ENCODE results near the gene POU2F2. TPM values are rescaled to one million over a fixed set of nuclear protein-coding genes. Genes with fewer than 3 reads are reported as not detected.

The POU2F2 gene
- polyA plus RNA-seq, 1 experiment: 2.2 TPM

GRCh38 chr19:42151782-42152684 is 19.8 kb upstream of the POU2F2 start:
- TF ChIP-seq, protein P1, sequence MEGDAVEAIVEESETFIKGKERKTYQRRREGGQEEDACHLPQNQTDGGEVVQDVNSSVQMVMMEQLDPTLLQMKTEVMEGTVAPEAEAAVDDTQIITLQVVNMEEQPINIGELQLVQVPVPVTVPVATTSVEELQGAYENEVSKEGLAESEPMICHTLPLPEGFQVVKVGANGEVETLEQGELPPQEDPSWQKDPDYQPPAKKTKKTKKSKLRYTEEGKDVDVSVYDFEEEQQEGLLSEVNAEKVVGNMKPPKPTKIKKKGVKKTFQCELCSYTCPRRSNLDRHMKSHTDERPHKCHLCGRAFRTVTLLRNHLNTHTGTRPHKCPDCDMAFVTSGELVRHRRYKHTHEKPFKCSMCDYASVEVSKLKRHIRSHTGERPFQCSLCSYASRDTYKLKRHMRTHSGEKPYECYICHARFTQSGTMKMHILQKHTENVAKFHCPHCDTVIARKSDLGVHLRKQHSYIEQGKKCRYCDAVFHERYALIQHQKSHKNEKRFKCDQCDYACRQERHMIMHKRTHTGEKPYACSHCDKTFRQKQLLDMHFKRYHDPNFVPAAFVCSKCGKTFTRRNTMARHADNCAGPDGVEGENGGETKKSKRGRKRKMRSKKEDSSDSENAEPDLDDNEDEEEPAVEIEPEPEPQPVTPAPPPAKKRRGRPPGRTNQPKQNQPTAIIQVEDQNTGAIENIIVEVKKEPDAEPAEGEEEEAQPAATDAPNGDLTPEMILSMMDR (IDR thresholded peaks at IDR 0.05; ENCODE audit: insufficient read depth, low read depth, low read length): no peak
- CTCF ChIA-PET: no interaction called here
- peaks cover 63% of the 10 kb centered on the region for H3K27me3 ChIP-seq (ENCODE audit: control insufficient read depth, insufficient read depth, low read length)

GRCh38 chr19:42150911-42151361 is 18.7 kb upstream of the POU2F2 start:
- POLR2A ChIA-PET: no interaction called here
- Histone ChIP-seq H3K27me3 (ENCODE audit: control insufficient read depth, insufficient read depth, low read length) (peaks cover 62% of the 10 kb centered on the region), H3K36me3 (ENCODE audit: control insufficient read depth, insufficient read depth, low read length) (no peaks in the 10 kb centered on the region), H3K4me3 (ENCODE audit: low read depth, low read length) (no peak overlapping the region)
- DNase-seq (ENCODE audit: low read depth): no peak
- CTCF ChIA-PET: no interaction called here
- TF ChIP-seq, protein P1 (IDR thresholded peaks at IDR 0.05; ENCODE audit: insufficient read depth, low read depth, low read length): no peak

More at GRCh38 chr19:42151782-42152684, 19.8 kb upstream of the POU2F2 start:
- POLR2A ChIA-PET: no interaction called here
- Histone ChIP-seq H3K4me3 (ENCODE audit: low read depth, low read length) (no peak overlapping the region), H3K36me3 (ENCODE audit: control insufficient read depth, insufficient read depth, low read length) (no peaks in the 10 kb centered on the region)
- no peak for DNase-seq (ENCODE audit: low read depth)

GRCh38 chr19:42150364-42150763 is 18.1 kb upstream of the POU2F2 start:
- H3K27me3 ChIP-seq (ENCODE audit: control insufficient read depth, insufficient read depth, low read length): peaks cover 57% of the 10 kb centered on the region
- no peak for DNase-seq (ENCODE audit: low read depth)
- CTCF ChIA-PET: no interaction called here
- TF ChIP-seq, protein P1 (IDR thresholded peaks at IDR 0.05; ENCODE audit: insufficient read depth, low read depth, low read length): no peak
- no peak overlapping the region for H3K4me3 ChIP-seq (ENCODE audit: low read depth, low read length)
- H3K36me3 ChIP-seq (ENCODE audit: control insufficient read depth, insufficient read depth, low read length): no peaks in the 10 kb centered on the region
- POLR2A ChIA-PET: no interaction called here

DNA sequence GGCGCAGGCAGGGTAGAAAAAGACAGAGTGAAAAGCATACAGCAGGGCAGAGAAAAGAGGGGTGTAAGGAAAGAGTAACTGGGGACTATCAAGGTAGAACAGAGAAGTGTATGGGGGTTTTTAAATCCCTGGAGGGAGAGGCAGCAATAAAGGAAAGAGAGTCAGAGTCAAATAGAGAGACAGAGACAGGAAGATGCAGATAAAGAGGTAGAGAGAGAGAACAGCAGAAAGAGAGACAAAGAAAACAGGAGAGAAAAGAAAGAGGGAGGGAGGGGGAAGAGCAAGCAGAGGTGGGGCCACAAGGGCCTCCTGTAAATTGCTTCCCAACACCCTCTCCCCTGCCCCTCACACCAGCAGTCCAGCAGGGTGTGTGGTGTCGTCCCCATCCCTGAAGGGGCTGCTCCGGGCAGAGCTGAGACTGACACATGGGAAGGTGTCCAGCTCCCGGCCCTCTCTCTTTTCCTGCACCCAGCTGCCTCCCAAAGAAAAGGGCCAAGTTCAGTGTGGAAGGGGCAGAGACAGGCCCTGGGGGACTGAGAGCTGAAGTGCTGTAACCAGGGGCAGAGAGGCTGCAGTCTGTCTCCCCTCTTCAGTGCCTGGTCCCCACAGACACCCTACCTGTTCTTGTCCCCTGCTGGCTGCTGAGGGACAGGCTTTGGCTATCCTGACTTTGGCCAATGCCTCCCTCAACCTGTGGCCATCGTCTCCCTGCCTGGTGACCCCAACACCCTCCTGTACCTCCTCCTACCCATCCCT is 17.4 kb upstream of the POU2F2 start:
- Histone ChIP-seq H3K4me3 (ENCODE audit: low read depth, low read length) (no peak overlapping the region), H3K27me3 (ENCODE audit: control insufficient read depth, insufficient read depth, low read length) (peaks cover 49% of the 10 kb centered on the region), H3K36me3 (ENCODE audit: control insufficient read depth, insufficient read depth, low read length) (no peaks in the 10 kb centered on the region)
- TF ChIP-seq, protein P1 (IDR thresholded peaks at IDR 0.05; ENCODE audit: insufficient read depth, low read depth, low read length): no peak
- DNase-seq (ENCODE audit: low read depth): no peak
- ChIA-PET POLR2A (interaction anchor here (0.6 kb wide), 1 partner anchor 16 kb away, joined by 21 read pairs; no protein-coding TSS in a partner anchor), CTCF (no interaction called here)

DNA sequence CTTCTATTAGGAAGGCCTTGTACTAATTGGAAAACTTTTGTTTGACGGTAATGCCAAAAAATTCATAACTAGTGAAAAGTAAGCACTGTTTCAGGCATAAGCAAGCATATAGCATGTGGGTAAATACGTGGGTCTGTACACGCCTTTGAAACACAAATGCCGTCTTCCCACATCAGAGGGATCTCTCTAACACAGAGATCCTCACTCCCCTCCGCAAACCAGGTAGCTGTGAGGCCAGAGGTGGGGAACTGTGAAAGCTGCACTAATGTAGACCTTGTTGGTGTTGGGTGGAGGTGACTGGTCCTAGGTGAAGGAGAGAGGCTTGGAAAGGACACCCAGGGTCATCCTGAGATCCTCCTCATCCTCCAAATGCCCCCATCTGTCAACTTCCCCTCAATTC is 16.0 kb upstream of the POU2F2 start:
- no peak for DNase-seq (ENCODE audit: low read depth)

More for the DNA sequence above, 16.0 kb upstream of the POU2F2 start:
- TF ChIP-seq, protein P1 (IDR thresholded peaks at IDR 0.05; ENCODE audit: insufficient read depth, low read depth, low read length): no peak
- H3K4me3 ChIP-seq (ENCODE audit: low read depth, low read length): no peak overlapping the region
- POLR2A ChIA-PET: no interaction called here
- no peaks in the 10 kb centered on the region for H3K36me3 ChIP-seq (ENCODE audit: control insufficient read depth, insufficient read depth, low read length)
- CTCF ChIA-PET: no interaction called here
- H3K27me3 ChIP-seq (ENCODE audit: control insufficient read depth, insufficient read depth, low read length): peaks cover 38% of the 10 kb centered on the region

Measured in BJ (cell line).